Activated T-cell treated with anti-CD3 and anti-CD28 coated beads, Interleukin-2, amount 50 U/mL, for 72 hours (primary cell): ENCODE data around the gene PRKN. TPM values are rescaled to one million over a fixed set of nuclear protein-coding genes. Genes with fewer than 3 reads are reported as not detected.

ENCODE experiments used
- ATAC-seq, 2 donors: fragments of 150-1000 bp; cut with Tn5 transposase; replicated peaks in 1 of 2; 2 replicates each; pipeline ENCODE4 v1.10.0; 2021; ENCODE audit warnings: moderate library complexity in 2 of 2, mild to moderate bottlenecking in 1 of 2
- DNase-seq, 2 donors: peaks; one replicate each; pipeline ENCODE4 v3.0.0; 2021 to 2022; ENCODE audit warnings: mixed read lengths in 1 of 2
- H3K27ac Mint-ChIP-seq: one replicate; pipeline ENCODE4 v1.8.0; 2022; ENCODE audit warnings: mild to moderate bottlenecking, moderate library complexity, mixed read lengths
- H3K27me3 Mint-ChIP-seq: one replicate; pipeline ENCODE4 v1.8.0; 2022; ENCODE audit warnings: low read depth, mixed read lengths
- H3K36me3 Mint-ChIP-seq, 2 donors: one replicate each; pipeline ENCODE4 v1.8.0; 2022; ENCODE audit warnings: mixed read lengths in 2 of 2, mild to moderate bottlenecking in 1 of 2; ENCODE audit not compliant: insufficient read depth in 2 of 2
- H3K4me1 Mint-ChIP-seq: one replicate; pipeline ENCODE4 v1.8.0; 2022; ENCODE audit warnings: low read depth, mixed read lengths
- H3K4me3 Mint-ChIP-seq, 2 donors: one replicate each; pipeline ENCODE4 v1.8.0; 2022; ENCODE audit warnings: mild to moderate bottlenecking in 2 of 2, mixed read lengths in 2 of 2, moderate library complexity in 2 of 2
- H3K9me3 Mint-ChIP-seq, 2 donors: one replicate each; pipeline ENCODE4 v1.8.0; 2022; ENCODE audit warnings: mixed read lengths in 2 of 2
- total RNA-seq, 2 donors: library from RNA; stranded (reverse); gene quantifications; one replicate each; pipeline ENCODE4 v1.2.3, GENCODE V29; 2022

PRKN gene
- total RNA-seq, 2 donors from 2014 or later: 2.5 to 2.8 TPM

GRCh38 chr6:161354276-161354840 lies 1373.2 kb downstream of the PRKN start:
- no peaks in the 10 kb centered on the region for H3K36me3 Mint-ChIP-seq

GRCh38 chr6:161353208-161353613 lies 1374.4 kb downstream of the PRKN start:
- Mint-ChIP-seq H3K9me3 (no peaks in the 10 kb centered on the region), H3K27ac (no peak overlapping the region), H3K27me3 (no peaks in the 10 kb centered on the region), H3K4me3 (no peak overlapping the region), H3K36me3 (no peaks in the 10 kb centered on the region), H3K4me1 (peaks cover 4% of the 10 kb centered on the region)
- DNase-seq (no peak), ATAC-seq (no peak)

More at GRCh38 chr6:161354276-161354840, 1373.2 kb downstream of the PRKN start:
- Mint-ChIP-seq H3K4me3 (no peak overlapping the region), H3K27ac (no peak overlapping the region), H3K27me3 (no peaks in the 10 kb centered on the region), H3K9me3 (no peaks in the 10 kb centered on the region), H3K4me1 (peaks cover 4% of the 10 kb centered on the region)
- ATAC-seq: no peak
- no peak for DNase-seq

DNA sequence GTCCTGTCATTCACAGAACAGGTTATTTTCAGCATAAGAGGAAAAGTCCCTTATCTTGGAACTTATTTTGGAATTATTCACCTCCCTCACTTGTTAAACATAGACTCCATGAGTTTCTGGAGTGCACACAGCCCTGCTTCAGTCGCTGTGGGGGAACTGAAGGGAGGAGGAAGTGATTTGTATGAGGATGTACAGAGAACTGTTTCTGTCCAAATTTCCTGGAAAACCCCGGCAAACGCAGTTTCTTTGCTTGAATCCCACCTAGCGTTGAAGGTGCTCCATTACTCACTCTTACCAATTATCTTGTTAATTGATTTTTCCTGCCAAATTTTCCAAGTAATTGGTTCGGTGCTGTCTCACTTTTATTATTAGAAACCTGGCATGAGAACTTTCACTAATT lies 1375.7 kb downstream of the PRKN start:
- no peaks in the 10 kb centered on the region for H3K9me3 Mint-ChIP-seq
- peaks cover 4% of the 10 kb centered on the region for H3K4me1 Mint-ChIP-seq
- ATAC-seq: peak in 1 of 2 donors; percentile 51
- no peaks in the 10 kb centered on the region for H3K27me3 Mint-ChIP-seq
- H3K36me3 Mint-ChIP-seq: no peaks in the 10 kb centered on the region
- no peak overlapping the region for H3K4me3 Mint-ChIP-seq
- no peak for DNase-seq
- H3K27ac Mint-ChIP-seq: no peak overlapping the region

DNA sequence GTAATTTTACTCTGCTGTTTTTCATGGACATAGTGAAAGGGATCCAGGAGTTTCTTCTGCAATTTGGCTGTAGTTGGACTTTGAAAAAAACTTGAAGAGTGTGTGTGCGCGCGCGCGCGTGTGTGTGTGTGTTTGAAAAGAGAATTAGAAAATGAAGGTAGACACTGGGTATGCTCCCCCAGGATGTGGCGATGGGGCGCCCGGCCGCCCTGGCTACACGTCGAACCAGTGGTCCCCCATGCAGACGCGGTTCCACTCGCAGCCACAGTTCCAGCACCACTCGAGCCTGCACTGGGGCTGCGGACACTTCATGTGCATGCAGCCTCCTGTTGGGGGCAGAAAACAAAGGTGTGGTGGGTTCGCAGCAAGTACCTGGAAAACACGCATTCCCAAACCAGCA lies 1377.7 kb downstream of the PRKN start:
- peak in 1 of 2 donors; percentile 40 for ATAC-seq
- no peaks in the 10 kb centered on the region for H3K9me3 Mint-ChIP-seq
- no peaks in the 10 kb centered on the region for H3K27me3 Mint-ChIP-seq
- no peak overlapping the region for H3K27ac Mint-ChIP-seq
- H3K4me1 Mint-ChIP-seq: no peaks in the 10 kb centered on the region
- H3K36me3 Mint-ChIP-seq: no peaks in the 10 kb centered on the region
- DNase-seq: no peak
- H3K4me3 Mint-ChIP-seq: no peak overlapping the region

DNA sequence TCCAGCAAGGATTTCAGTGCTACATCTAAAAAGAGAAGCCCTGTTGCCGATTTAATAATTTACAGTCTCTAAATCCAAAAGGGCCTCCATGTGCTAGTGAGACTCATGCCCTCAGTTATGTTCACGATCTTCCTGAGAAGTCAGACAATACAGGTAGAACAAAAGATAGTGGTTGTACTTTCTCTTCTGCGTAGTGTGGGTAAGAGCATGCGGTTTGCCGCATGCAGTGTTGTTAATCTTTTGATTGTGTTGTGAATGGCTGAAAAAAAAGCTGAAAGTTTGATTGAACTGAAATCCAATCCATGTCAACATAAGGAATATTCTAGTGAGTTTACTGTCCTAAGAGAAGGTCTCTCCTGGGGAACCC lies 1379.0 kb downstream of the PRKN start:
- H3K36me3 Mint-ChIP-seq: no peaks in the 10 kb centered on the region
- H3K4me3 Mint-ChIP-seq: no peak overlapping the region
- H3K9me3 Mint-ChIP-seq: no peaks in the 10 kb centered on the region
- DNase-seq (no peak), ATAC-seq (no peak)
- no peak overlapping the region for H3K27ac Mint-ChIP-seq
- no peaks in the 10 kb centered on the region for H3K4me1 Mint-ChIP-seq
- no peaks in the 10 kb centered on the region for H3K27me3 Mint-ChIP-seq

DNA sequence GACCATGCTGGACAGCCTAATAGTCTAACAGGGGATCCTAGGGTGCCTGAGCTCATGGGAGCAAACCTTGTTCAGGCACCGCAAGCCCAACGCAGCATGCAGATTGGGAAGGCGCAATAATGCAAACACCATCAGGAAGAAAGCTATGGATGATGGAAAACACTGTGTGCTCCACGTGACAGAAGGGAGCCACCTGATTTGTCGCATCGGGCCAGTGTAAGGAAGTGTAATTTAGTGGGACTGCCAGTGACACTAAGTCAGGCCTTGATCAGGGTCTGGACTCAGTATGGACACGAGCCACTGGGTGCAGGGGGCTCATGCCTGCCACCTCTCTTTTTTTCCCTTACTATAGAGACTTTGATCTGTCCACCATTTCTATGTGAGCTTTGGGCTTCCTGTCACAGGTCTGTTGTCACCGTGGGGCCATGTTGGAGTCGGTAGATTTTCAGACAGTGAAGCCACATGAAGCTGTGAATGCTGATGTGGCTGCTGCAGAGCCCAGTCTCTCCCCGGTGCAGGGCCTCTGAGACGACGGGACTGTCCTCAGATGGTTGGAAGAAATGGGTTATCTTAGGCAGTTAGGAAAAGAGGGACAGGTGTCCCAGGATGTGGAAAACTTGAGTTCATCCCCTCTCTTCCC lies 1379.5 kb downstream of the PRKN start:
- Mint-ChIP-seq H3K4me3 (no peak overlapping the region), H3K9me3 (no peaks in the 10 kb centered on the region), H3K4me1 (no peaks in the 10 kb centered on the region), H3K36me3 (no peaks in the 10 kb centered on the region), H3K27ac (no peak overlapping the region), H3K27me3 (no peaks in the 10 kb centered on the region)
- DNase-seq (no peak), ATAC-seq (no peak)

DNA sequence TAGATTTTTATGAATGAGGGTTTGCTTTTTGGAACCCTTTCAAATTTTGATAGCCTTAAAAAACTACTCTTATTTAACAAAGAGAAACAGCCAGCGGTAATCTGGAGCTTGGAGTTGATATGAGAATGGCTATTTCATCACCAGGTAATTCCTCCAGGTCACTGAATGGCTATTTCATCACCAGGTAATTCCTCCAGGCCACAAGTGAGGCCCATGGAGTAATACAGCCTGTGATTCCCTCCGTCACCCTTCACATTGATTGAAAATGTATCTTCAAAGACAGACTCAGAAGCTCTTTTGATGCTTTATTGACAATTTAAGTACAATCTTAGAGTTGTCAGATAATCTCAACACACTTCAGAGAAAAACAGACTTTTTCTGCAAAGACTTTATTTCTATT lies 1380.4 kb downstream of the PRKN start:
- no peak for ATAC-seq
- Mint-ChIP-seq H3K4me1 (no peaks in the 10 kb centered on the region), H3K4me3 (no peak overlapping the region), H3K27me3 (no peaks in the 10 kb centered on the region), H3K36me3 (no peaks in the 10 kb centered on the region), H3K27ac (no peak overlapping the region), H3K9me3 (no peaks in the 10 kb centered on the region)
- no peak for DNase-seq

DNA sequence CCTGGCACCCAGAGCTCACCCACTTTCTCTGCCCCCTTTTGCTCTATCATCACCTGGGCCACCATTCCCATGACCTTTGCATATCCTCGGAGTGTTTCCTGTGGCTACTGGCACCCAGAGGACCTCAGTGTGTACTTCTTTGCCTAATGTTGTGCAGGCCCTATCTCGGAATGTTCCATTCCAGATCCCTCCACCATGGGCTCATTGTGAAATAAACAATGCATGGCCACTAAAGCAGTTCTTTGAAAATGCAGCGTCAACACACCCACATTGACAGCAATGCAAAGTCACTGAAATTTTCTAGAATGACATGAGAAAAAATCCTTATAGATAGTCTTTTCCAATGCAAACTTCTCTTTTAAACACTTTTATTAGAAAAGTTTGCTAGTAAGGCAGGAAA lies 1380.8 kb downstream of the PRKN start:
- H3K27ac Mint-ChIP-seq: no peak overlapping the region
- no peaks in the 10 kb centered on the region for H3K36me3 Mint-ChIP-seq
- H3K27me3 Mint-ChIP-seq: no peaks in the 10 kb centered on the region
- H3K4me3 Mint-ChIP-seq: no peak overlapping the region
- ATAC-seq: no peak
- DNase-seq: no peak
- no peaks in the 10 kb centered on the region for H3K4me1 Mint-ChIP-seq
- no peaks in the 10 kb centered on the region for H3K9me3 Mint-ChIP-seq

GRCh38 chr6:161344626-161345025 lies 1382.9 kb downstream of the PRKN start:
- Mint-ChIP-seq H3K4me3 (no peak overlapping the region), H3K36me3 (no peaks in the 10 kb centered on the region), H3K27me3 (no peaks in the 10 kb centered on the region), H3K27ac (no peak overlapping the region), H3K4me1 (no peaks in the 10 kb centered on the region), H3K9me3 (no peaks in the 10 kb centered on the region)
- ATAC-seq: no peak
- no peak for DNase-seq

GRCh38 chr6:161342039-161342438 lies 1385.5 kb downstream of the PRKN start:
- no peaks in the 10 kb centered on the region for H3K36me3 Mint-ChIP-seq
- H3K27me3 Mint-ChIP-seq: no peaks in the 10 kb centered on the region
- DNase-seq (no peak), ATAC-seq (no peak)
- H3K4me1 Mint-ChIP-seq: no peaks in the 10 kb centered on the region
- H3K27ac Mint-ChIP-seq: no peak overlapping the region
- H3K4me3 Mint-ChIP-seq: no peak overlapping the region
- H3K9me3 Mint-ChIP-seq: no peaks in the 10 kb centered on the region

DNA sequence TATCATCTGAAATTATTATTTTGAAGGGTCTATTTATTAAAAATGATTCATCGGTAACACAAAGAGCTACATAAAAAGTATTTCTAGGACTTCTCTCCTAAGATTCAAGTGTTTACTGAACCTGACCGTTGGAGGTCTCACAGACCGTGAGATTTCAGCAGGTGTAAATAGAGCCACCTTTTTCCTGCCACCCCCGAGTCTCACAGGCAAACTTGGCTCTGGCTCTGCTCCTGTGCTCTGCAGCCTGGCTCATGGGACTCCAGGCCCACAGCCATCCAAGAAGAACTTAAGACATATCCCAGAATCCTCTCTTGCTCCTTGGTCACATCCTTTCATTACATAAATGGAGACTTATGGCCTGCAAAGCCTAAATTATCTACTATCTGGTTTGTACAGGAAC lies 1385.9 kb downstream of the PRKN start:
- no peaks in the 10 kb centered on the region for H3K9me3 Mint-ChIP-seq
- H3K27me3 Mint-ChIP-seq: no peaks in the 10 kb centered on the region
- DNase-seq (no peak), ATAC-seq (no peak)
- H3K36me3 Mint-ChIP-seq: no peaks in the 10 kb centered on the region
- H3K4me1 Mint-ChIP-seq: no peaks in the 10 kb centered on the region
- no peak overlapping the region for H3K27ac Mint-ChIP-seq
- H3K4me3 Mint-ChIP-seq: no peak overlapping the region

GRCh38 chr6:161338015-161338414 lies 1389.6 kb downstream of the PRKN start:
- no peaks in the 10 kb centered on the region for H3K36me3 Mint-ChIP-seq
- H3K4me3 Mint-ChIP-seq: no peak overlapping the region
- DNase-seq (no peak), ATAC-seq (no peak)
- H3K4me1 Mint-ChIP-seq: no peaks in the 10 kb centered on the region
- peaks cover 0 to 2% of the 10 kb centered on the region in 2 donors for H3K9me3 Mint-ChIP-seq
- H3K27me3 Mint-ChIP-seq: no peaks in the 10 kb centered on the region
- H3K27ac Mint-ChIP-seq: no peak overlapping the region

- no peaks in the 10 kb centered on the region for H3K27me3 Mint-ChIP-seq
- no peak overlapping the region for H3K4me3 Mint-ChIP-seq
- H3K27ac Mint-ChIP-seq: no peak overlapping the region
- H3K9me3 Mint-ChIP-seq: peaks cover 0 to 2% of the 10 kb centered on the region in 2 donors
- no peaks in the 10 kb centered on the region for H3K4me1 Mint-ChIP-seq
- DNase-seq (no peak), ATAC-seq (no peak)
- no peaks in the 10 kb centered on the region for H3K36me3 Mint-ChIP-seq
These were observed 1391.1 kb downstream of the PRKN start for GRCh38 chr6:161336479-161336878.

DNA sequence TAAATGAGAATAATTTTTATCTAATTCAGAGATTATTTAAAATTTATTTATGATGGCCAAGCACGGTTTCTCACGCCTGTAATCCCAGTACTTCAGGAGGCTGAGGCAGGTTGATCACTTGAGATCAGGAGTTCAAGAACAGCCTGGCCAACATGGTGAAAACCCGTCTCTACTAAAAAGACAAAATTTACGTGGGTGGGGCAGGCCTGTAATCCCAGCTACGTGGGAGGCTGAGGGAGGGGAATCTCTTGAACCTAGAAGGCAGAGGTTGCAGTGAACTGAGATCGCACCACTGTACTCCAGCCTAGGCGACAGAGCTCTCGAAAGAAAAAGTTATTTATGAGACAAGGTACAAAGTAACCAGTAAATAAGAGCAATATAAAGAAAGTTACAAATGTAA lies 1394.2 kb downstream of the PRKN start:
- no peak for DNase-seq
- no peaks in the 10 kb centered on the region for H3K4me1 Mint-ChIP-seq
- no peaks in the 10 kb centered on the region for H3K27me3 Mint-ChIP-seq
- no peak overlapping the region for H3K27ac Mint-ChIP-seq
- ATAC-seq: no peak
- H3K36me3 Mint-ChIP-seq: no peaks in the 10 kb centered on the region
- no peak overlapping the region for H3K4me3 Mint-ChIP-seq
- H3K9me3 Mint-ChIP-seq: peaks cover 0 to 2% of the 10 kb centered on the region in 2 donors
